Activated T-helper 1 cell treated with anti-CD3 and anti-CD28 coated beads, Interleukin-2, amount 50 U/mL, for 16 hours (primary cell): ENCODE data around the gene DNAJC11.
A peak's percentile ranks its signal among the peaks of the same experiment; 100 is the strongest.
"Not testable (repeated sequence)": the region's sequence is repeated elsewhere in the genome, so short reads cannot be mapped to it uniquely, and the experiment has no call there.

ENCODE experiments used
- DNase-seq, 2 donors: peaks; one replicate each; pipeline ENCODE4 v3.0.0-alpha.2; 2020; ENCODE audit warnings: low read depth in 1 of 2, low spot score in 1 of 2

The DNAJC11 gene

GRCh38 chr1:6701437-6702153 lies at the start of gene DNAJC11:
Gene DNAJC11, minus strand, starts transcription at chr1:6701816. Its CDS starts 16 bp downstream, at chr1:6701800.
- DNase-seq, result peak; percentile 72 to 86

GRCh38 chr1:6750490-6750889 lies 48.9 kb upstream of the DNAJC11 start:
- DNase-seq, result no peak

- DNase-seq, result no peak
These were observed 46.1 kb upstream of the DNAJC11 start for GRCh38 chr1:6747674-6748073.

- no peak for DNase-seq
These were observed 43.5 kb upstream of the DNAJC11 start for GRCh38 chr1:6745073-6745472.

- no peak for DNase-seq
These were observed 41.8 kb upstream of the DNAJC11 start for GRCh38 chr1:6743189-6744101.

- not testable (repeated sequence) for DNase-seq
These were observed 41.1 kb upstream of the DNAJC11 start for GRCh38 chr1:6742676-6743188.

GRCh38 chr1:6738987-6739676 lies 37.5 kb upstream of the DNAJC11 start:
- no peak for DNase-seq

GRCh38 chr1:6732942-6733341 lies 31.3 kb upstream of the DNAJC11 start:
- DNase-seq, result no peak

GRCh38 chr1:6731905-6732304 lies 30.3 kb upstream of the DNAJC11 start:
- no peak for DNase-seq

GRCh38 chr1:6730880-6731279 lies 29.3 kb upstream of the DNAJC11 start:
- DNase-seq, result no peak

GRCh38 chr1:6730473-6730872 lies 28.9 kb upstream of the DNAJC11 start:
- no peak for DNase-seq

GRCh38 chr1:6727535-6727934 lies 25.9 kb upstream of the DNAJC11 start:
- DNase-seq, result peak; percentile 27 to 37

- no peak for DNase-seq
These were observed 24.6 kb upstream of the DNAJC11 start for GRCh38 chr1:6726253-6726652.

GRCh38 chr1:6724517-6725141 lies 23.0 kb upstream of the DNAJC11 start:
- no peak for DNase-seq

- DNase-seq, result no peak
These were observed 22.2 kb upstream of the DNAJC11 start for GRCh38 chr1:6723621-6724428.

- DNase-seq, result no peak
These were observed 9.6 kb upstream of the DNAJC11 start for GRCh38 chr1:6711174-6711573.

GRCh38 chr1:6704746-6705145 lies 3.1 kb upstream of the DNAJC11 start:
- DNase-seq, result no peak

GRCh38 chr1:6703016-6703415 lies 1.4 kb upstream of the DNAJC11 start:
- DNase-seq, result no peak

- DNase-seq, result no peak
These were observed 671 bp downstream of the DNAJC11 start for GRCh38 chr1:6700853-6701436.

GRCh38 chr1:6699915-6700314 lies 1.7 kb downstream of the DNAJC11 start:
- not testable (repeated sequence) for DNase-seq
